SK-N-SH (cell line): Measurements from ENCODE around the gene PLEKHD1.

Experiments used
- CTCF ChIP-seq: fragments of 200-600 bp; sonication (generic); IDR thresholded peaks from 2 replicates; pipeline ENCODE4 v1.6.1; 2017; ENCODE audit warnings: antibody characterized with exemption, mild to moderate bottlenecking, moderate library complexity
- EZH2phosphoT487 ChIP-seq: fragments of 200-600 bp; sonication (generic); IDR thresholded peaks from 2 replicates; pipeline ENCODE4 v1.6.1; 2017; ENCODE audit warnings: low read depth, mixed run types, mild to moderate bottlenecking, antibody characterized with exemption, moderate library complexity, borderline replicate concordance
- GABPA ChIP-seq: IDR thresholded peaks from 2 replicates; pipeline ENCODE4 v1.4.0; 2012; ENCODE audit warnings: low read depth, mild to moderate bottlenecking
- IRF3 ChIP-seq: fragments of 150-350 bp; IDR thresholded peaks from 2 replicates; pipeline ENCODE4 v1.6.1; 2016; ENCODE audit warnings: mild to moderate bottlenecking, low read depth, low read length
- PBX3 ChIP-seq: IDR thresholded peaks from 2 replicates; pipeline ENCODE4; 2012
- POLR2AphosphoS5 ChIP-seq: IDR thresholded peaks from 2 replicates; pipeline ENCODE4 v1.6.1; 2012; ENCODE audit warnings: low read depth, low read length
- RAD21 ChIP-seq: IDR thresholded peaks from 2 replicates; pipeline ENCODE4 v1.6.1; 2012; ENCODE audit warnings: mild to moderate bottlenecking, low read length
- RFX5 ChIP-seq: IDR thresholded peaks from 2 replicates; pipeline ENCODE4 v1.6.1; 2012; ENCODE audit warnings: mild to moderate bottlenecking, improper control_type of control experiment, low read length
- SIN3A ChIP-seq: IDR thresholded peaks from 2 replicates; pipeline ENCODE4 v1.6.1; 2012; ENCODE audit warnings: low read depth, mild to moderate bottlenecking, low read length, moderate library complexity, borderline replicate concordance
- TAF1 ChIP-seq: IDR thresholded peaks from 2 replicates; pipeline ENCODE4 v1.6.1; 2012; ENCODE audit warnings: low read depth, mild to moderate bottlenecking, low read length, moderate library complexity, borderline replicate concordance
- TEAD4 ChIP-seq: IDR thresholded peaks from 2 replicates; pipeline ENCODE4 v1.4.0; 2012; ENCODE audit warnings: mild to moderate bottlenecking, borderline replicate concordance; ENCODE audit not compliant: insufficient read depth
- USF1 ChIP-seq: IDR thresholded peaks from 2 replicates; pipeline ENCODE4 v1.4.0; 2012; ENCODE audit warnings: low read depth, borderline replicate concordance
- USF2 ChIP-seq: fragments of 150-350 bp; IDR thresholded peaks from 2 replicates; pipeline ENCODE4 v1.6.1; 2017; ENCODE audit warnings: antibody characterized with exemption, low read length, low read depth, borderline replicate concordance
- ZBTB33 ChIP-seq: IDR thresholded peaks from 2 replicates; pipeline ENCODE4 v1.4.0; 2012; ENCODE audit warnings: low read depth, borderline replicate concordance

GRCh38 chr14:69522026-69522425 is 37.5 kb downstream of the PLEKHD1 start:
- TF ChIP-seq CTCF (no peak), TEAD4 (no peak), USF1 (no peak), POLR2AphosphoS5 (no peak), ZBTB33 (no peak), EZH2phosphoT487 (no peak), TAF1 (no peak), IRF3 (no peak), RFX5 (no peak), PBX3 (no peak), GABPA (no peak), USF2 (no peak), SIN3A (no peak), RAD21 (no peak)
